ENCODE measurements around the gene C17orf58. TPM values are rescaled to one million over a fixed set of nuclear protein-coding genes. Genes with fewer than 3 reads are reported as not detected.

The C17orf58 gene
- polyA plus RNA-seq, 1 of the 3 experiments (the other 2 are of a cell fraction), result 21.2 TPM

- no peaks in the 10 kb centered on the region for H3K27me3 ChIP-seq (ENCODE audit: insufficient read depth)
- no peak overlapping the region for H3K9ac ChIP-seq
- H3F3A ChIP-seq (replicated peaks; ENCODE audit: insufficient read depth), result peaks cover 31% of the 10 kb centered on the region
- H3K4me1 ChIP-seq (ENCODE audit: control insufficient read depth in 1 of 2, insufficient read depth in 2 of 2, low read depth in 1 of 2, low read length in 1 of 2), result no peaks in the 10 kb centered on the region; a peak in 1 of 4 replicates
- POLR2A ChIA-PET, result no interaction called here
- no peak overlapping the region for H2AFZ ChIP-seq (ENCODE audit: low read depth)
- no peak overlapping the region for H3K4me2 ChIP-seq
- H3K9me3 ChIP-seq, result no peaks in the 10 kb centered on the region
- peaks cover 27 to 42% of the 10 kb centered on the region in 2 experiments for H3K36me3 ChIP-seq (replicated peaks in 1 of 2; ENCODE audit: control insufficient read depth in 1 of 2, insufficient read depth in 2 of 2, low read length in 1 of 2)
- H3K79me2 ChIP-seq (ENCODE audit: insufficient read depth), result peaks cover 8% of the 10 kb centered on the region
- no peak overlapping the region for H3K4me3 ChIP-seq (ENCODE audit: low read depth in 2 of 2, low read length in 1 of 2)
- TF ChIP-seq YY1 (IDR thresholded peaks at IDR 0.05; ENCODE audit: low read depth), result no peak
- no peak for TF ChIP-seq MXI1 (IDR thresholded peaks at IDR 0.05; ENCODE audit: low read depth, low read length)
- TF ChIP-seq TAF1 (IDR thresholded peaks at IDR 0.05; ENCODE audit: borderline replicate concordance, low read depth, low read length), result no peak
- no peak for TF ChIP-seq SMC3 (IDR thresholded peaks at IDR 0.05; ENCODE audit: low read depth, low read length)
- no peak for TF ChIP-seq JUND (IDR thresholded peaks at IDR 0.05)
- TF ChIP-seq CHD2 (IDR thresholded peaks at IDR 0.05; ENCODE audit: low read length, partially characterized antibody), result no peak
- no peak for TF ChIP-seq CTCF (IDR thresholded peaks at IDR 0.05)
- no peak for TF ChIP-seq IRF3 (IDR thresholded peaks at IDR 0.05; ENCODE audit: low read depth, low read length)
- no peaks in the 10 kb centered on the region for H3K9me2 ChIP-seq
- CTCF ChIA-PET, result interaction anchor here (0.6 to 2.8 kb wide), 15 partner anchors 10 to 159 kb away, joined by 3 to 16 read pairs (median 3); partner anchors contain the start of gene C17orf58
- DNase-seq, result no peak
- H4K20me1 ChIP-seq (ENCODE audit: insufficient read depth), result 0 out of 2 replicates have a peak, but pooled peaks cover 7% of the 10 kb centered on the region
- H3K27ac ChIP-seq (ENCODE audit: low read depth in 2 of 2, low read length in 1 of 2), result no peak overlapping the region
- 97% methylated on average over 3 of the region's 3 CpGs for WGBS (ENCODE audit: low lambda C conversion rate)
Measured at GRCh38 chr17:67959510-67959909, 36.8 kb downstream of the C17orf58 start.

- Histone ChIP-seq H3K36me3 (replicated peaks in 1 of 2; ENCODE audit: control insufficient read depth in 1 of 2, insufficient read depth in 2 of 2, low read length in 1 of 2) (peaks cover 48 to 69% of the 10 kb centered on the region in 2 experiments), H4K20me1 (ENCODE audit: insufficient read depth) (no peaks in the 10 kb centered on the region), H3K9me3 (no peaks in the 10 kb centered on the region), H3K79me2 (ENCODE audit: insufficient read depth) (no peaks in the 10 kb centered on the region; the same call in 1 of the 2 replicates), H3F3A (replicated peaks; ENCODE audit: insufficient read depth) (no peaks in the 10 kb centered on the region), H3K4me2 (no peak overlapping the region), H3K9me2 (no peaks in the 10 kb centered on the region), H3K4me3 (ENCODE audit: low read depth in 2 of 2, low read length in 1 of 2) (no peak overlapping the region), H3K9ac (no peak overlapping the region), H3K4me1 (ENCODE audit: control insufficient read depth in 1 of 2, insufficient read depth in 2 of 2, low read depth in 1 of 2, low read length in 1 of 2) (no peaks in the 10 kb centered on the region), H3K27ac (ENCODE audit: low read depth in 2 of 2, low read length in 1 of 2) (no peak overlapping the region), H3K27me3 (ENCODE audit: insufficient read depth) (no peaks in the 10 kb centered on the region), H2AFZ (ENCODE audit: low read depth) (no peak overlapping the region)
- ChIA-PET CTCF (no interaction called here), POLR2A (no interaction called here)
- TF ChIP-seq RXRA (IDR thresholded peaks at IDR 0.05; ENCODE audit: borderline replicate concordance, low read depth) (no peak), CHD2 (IDR thresholded peaks at IDR 0.05; ENCODE audit: low read length, partially characterized antibody) (no peak), EZH2phosphoT487 (IDR thresholded peaks at IDR 0.05; ENCODE audit: borderline replicate concordance, low read depth) (no peak), RAD21 (IDR thresholded peaks at IDR 0.05; ENCODE audit: low read length) (no peak), POLR2AphosphoS5 (IDR thresholded peaks at IDR 0.05; ENCODE audit: low read depth, low read length) (no peak), SMC3 (IDR thresholded peaks at IDR 0.05; ENCODE audit: low read depth, low read length) (no peak), PBX3 (IDR thresholded peaks at IDR 0.05) (no peak), IRF3 (IDR thresholded peaks at IDR 0.05; ENCODE audit: low read depth, low read length) (no peak), MAX (IDR thresholded peaks at IDR 0.05; ENCODE audit: low read depth) (no peak), CTCF (IDR thresholded peaks at IDR 0.05) (no peak), FOXJ3 (CRISPR knock-in tag; IDR thresholded peaks at IDR 0.05) (no peak), USF2 (IDR thresholded peaks at IDR 0.05; ENCODE audit: borderline replicate concordance, low read depth, low read length) (no peak), TEAD4 (IDR thresholded peaks at IDR 0.05; ENCODE audit: borderline replicate concordance, insufficient read depth) (no peak), NFIC (IDR thresholded peaks at IDR 0.05; ENCODE audit: borderline replicate concordance) (no peak)
- no peak for DNase-seq
- 100% methylated on average over 2 of the region's 2 CpGs for whole genome bisulfite sequencing (ENCODE audit: low lambda C conversion rate)
Measured at GRCh38 chr17:67950945-67951344, 45.3 kb downstream of the C17orf58 start.
